Keratinocyte (primary cell): ENCODE results near the gene APOA5.

Experiments used
- CTCF ChIP-seq, 3 experiments: IDR thresholded peaks in 1 of 3; conservative IDR thresholded peaks in 1 of 3; optimal IDR thresholded peaks in 1 of 3; 2 replicates in 2 of 3; 3 replicates in 1 of 3; pipeline versions ENCODE3 to v1.5.1; 2011; ENCODE audit warnings: low read length in 3 of 3, mild to moderate bottlenecking in 3 of 3, moderate library complexity in 2 of 3, control low read depth in 1 of 3, inconsistent platforms in 1 of 3; ENCODE audit not compliant: insufficient read depth in 2 of 3; ENCODE audit errors: extremely low read depth in 1 of 3
- EZH2 ChIP-seq: IDR thresholded peaks from one replicate; pipeline ENCODE4 v1.6.1; 2012; ENCODE audit warnings: inconsistent platforms, mild to moderate bottlenecking, low read length, moderate library complexity

GRCh38 chr11:116800610-116801009 is 8.9 kb upstream of the APOA5 start:
- TF ChIP-seq CTCF (optimal IDR thresholded peaks at IDR 0.05 in 1 of 3, IDR thresholded peaks at IDR 0.05 in 1 of 3, conservative IDR thresholded peaks at IDR 0.05 in 1 of 3; ENCODE audit: extremely low read depth in 1 of 3, insufficient read depth in 2 of 3, low read length in 3 of 3) (no peak), EZH2 (no peak)
